ENCODE measurements around the gene ROPN1.
"Not testable (repeated sequence)": the region's sequence is repeated elsewhere in the genome, so short reads cannot be mapped to it uniquely, and the experiment has no call there.

ROPN1 gene

GRCh38 chr3:123993818-123994217 is 1.9 kb upstream of the ROPN1 start:
- peak; percentile 14 for DNase-seq

- no peak for DNase-seq
These were observed 5.5 kb downstream of the ROPN1 start for GRCh38 chr3:123986427-123986826.

GRCh38 chr3:123984957-123985356 is 7.0 kb downstream of the ROPN1 start:
- no peak for DNase-seq

DNA sequence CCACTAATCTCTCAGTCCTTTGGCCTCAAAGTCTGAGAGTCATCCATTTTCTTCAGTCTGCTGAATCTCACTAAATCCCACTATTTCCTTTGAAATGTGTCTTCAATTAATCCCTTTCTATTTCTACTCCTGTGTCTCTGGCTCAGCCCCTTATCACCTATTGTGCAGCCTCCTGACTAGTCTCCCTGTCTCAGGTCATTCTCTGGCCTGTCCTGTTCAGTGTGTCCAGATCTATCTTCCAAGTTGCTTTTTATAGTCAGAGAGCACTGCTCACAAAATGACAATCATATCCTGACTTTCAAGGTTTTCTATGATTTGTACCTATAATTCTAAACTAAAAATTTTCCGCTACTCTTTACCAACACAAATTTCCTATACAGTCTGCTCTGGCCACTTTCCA is 7.6 kb downstream of the ROPN1 start:
- no peak for DNase-seq

DNA sequence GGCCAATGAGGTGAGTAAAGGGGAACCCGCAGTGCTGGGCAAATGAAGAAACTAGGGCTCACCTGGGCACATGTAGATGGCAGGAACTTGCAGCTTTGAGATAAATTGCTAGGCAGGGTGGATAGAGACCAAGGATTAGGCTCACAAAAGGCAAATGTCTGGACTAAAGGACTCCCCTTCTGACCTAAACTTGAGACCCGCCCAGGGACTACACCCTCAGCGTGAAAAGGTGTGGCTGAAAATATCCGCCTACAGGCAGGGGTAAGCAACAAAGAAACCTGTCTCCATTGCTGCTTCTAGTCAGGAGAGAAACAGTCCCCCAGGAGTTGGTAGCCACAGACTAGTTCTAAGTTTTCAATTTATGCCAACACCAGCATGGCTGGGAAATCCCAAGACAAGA is 10.6 kb downstream of the ROPN1 start:
- not testable (repeated sequence) for DNase-seq

- DNase-seq, result no peak
These were observed 11.4 kb downstream of the ROPN1 start for GRCh38 chr3:123980539-123980938.

- DNase-seq, result not testable (repeated sequence)
These were observed 12.1 kb downstream of the ROPN1 start for GRCh38 chr3:123979525-123980501.

- DNase-seq, result not testable (repeated sequence)
These were observed 15.0 kb downstream of the ROPN1 start for GRCh38 chr3:123976904-123977303.

GRCh38 chr3:123976181-123976898 is 15.6 kb downstream of the ROPN1 start:
- not testable (repeated sequence) for DNase-seq

DNA sequence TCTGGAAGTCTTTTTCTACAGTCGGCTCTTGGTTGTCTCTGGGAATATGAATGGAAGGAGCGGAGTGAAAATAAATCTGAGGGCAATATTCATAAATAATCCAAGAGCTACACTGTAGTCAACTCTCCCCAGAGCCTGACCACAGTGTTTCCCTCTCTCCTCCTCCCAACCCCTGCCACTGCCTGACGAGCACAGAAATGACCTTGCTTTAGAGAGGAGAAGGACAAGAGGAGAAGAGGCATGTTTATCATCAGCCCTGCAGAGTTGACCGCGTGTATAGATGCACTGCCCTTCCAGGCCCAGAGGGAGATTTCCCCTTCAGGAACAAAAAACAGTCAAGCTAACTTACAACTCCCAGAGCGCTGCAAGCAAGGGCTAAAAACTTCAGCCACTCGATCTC is 16.9 kb downstream of the ROPN1 start:
- not testable (repeated sequence) for DNase-seq

- no peak for DNase-seq
These were observed 20.5 kb downstream of the ROPN1 start for GRCh38 chr3:123971406-123971805.

DNA sequence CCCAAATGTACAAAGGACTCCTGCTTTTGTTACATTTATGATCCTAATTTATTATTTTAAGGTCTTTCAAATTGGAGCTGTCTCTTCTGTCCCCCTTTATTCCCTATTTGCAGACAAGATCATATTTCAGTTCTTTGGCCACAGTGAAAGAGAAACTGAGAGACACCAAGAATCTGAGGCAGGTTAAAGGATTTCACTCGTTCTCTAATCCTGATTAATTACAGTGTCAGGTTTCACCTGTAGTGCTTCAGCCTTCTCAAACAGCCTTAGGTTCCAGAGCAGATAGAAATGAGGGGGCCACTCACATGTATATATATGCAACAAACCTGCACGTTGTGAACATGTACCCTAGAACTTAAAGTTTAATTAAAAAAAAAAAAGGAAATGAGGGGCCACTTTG is 24.7 kb downstream of the ROPN1 start:
- DNase-seq, result not testable (repeated sequence)

GRCh38 chr3:123966799-123967198 is 25.1 kb downstream of the ROPN1 start:
- DNase-seq, result not testable (repeated sequence)

GRCh38 chr3:123964793-123965192 is 27.1 kb downstream of the ROPN1 start:
- not testable (repeated sequence) for DNase-seq

- no peak for DNase-seq
These were observed 30.4 kb downstream of the ROPN1 start for GRCh38 chr3:123961508-123961856.

DNA sequence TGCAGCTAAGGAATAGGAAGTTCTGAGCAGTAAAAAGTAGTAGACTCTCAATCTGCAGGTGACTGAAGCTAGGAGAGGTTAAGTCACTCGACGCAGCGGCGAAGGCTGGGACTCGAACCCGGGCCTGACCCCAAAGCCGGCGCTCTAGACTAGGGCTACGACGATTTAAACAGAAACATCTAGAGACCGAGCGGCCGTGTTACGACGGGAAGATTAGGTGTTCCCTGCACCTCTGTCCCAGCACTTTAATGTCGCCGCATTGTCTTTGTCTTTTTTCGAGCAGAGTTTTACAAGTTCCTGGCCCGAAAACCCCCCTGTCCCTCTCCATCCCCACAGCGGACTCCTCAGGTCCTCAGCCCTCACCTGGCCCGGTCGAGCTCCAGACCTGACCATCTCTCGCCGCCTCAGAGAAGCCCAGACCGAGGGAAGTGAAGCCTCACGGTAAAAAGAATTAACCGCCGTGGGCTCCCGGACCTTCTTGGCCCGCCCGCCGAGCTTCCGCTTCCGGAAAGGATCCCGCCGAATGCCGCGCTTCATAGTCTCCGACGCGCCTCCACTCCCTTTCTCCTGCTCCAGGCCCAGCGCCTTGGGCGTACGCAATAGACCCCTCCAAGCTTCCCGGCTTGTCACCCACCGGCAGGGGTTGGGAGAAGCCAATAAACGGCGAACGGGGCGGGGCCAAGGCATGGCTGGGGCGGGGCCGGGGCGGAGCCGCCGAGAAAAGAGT is 31.0 kb downstream of the ROPN1 start, which contains the start of gene CCDC14:
Gene CCDC14 (minus strand): TSS at position 449 of the 727 bp plus-strand sequence. CDS start 56 bp downstream, at position 393.
- DNase-seq, result peak; percentile 99

DNA sequence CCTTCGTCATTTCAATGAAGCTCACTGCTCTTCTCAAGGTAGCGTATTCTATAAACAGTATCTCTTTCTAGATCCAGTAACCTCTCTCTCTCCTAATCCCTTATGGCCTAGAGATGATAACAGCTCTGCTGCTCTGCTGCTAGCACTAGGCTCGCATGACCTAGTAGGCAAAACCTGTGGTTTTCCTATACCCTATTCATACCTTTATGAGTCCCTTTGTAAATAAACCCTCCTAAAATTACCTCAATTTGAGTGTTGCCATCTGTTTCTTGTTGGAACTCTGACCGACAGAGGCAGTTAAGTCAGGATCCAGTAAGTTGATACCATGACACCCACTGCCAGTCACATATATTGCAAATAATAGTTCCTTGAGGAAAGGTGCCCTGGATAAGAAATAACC is 38.2 kb downstream of the ROPN1 start:
- no peak for DNase-seq

DNA sequence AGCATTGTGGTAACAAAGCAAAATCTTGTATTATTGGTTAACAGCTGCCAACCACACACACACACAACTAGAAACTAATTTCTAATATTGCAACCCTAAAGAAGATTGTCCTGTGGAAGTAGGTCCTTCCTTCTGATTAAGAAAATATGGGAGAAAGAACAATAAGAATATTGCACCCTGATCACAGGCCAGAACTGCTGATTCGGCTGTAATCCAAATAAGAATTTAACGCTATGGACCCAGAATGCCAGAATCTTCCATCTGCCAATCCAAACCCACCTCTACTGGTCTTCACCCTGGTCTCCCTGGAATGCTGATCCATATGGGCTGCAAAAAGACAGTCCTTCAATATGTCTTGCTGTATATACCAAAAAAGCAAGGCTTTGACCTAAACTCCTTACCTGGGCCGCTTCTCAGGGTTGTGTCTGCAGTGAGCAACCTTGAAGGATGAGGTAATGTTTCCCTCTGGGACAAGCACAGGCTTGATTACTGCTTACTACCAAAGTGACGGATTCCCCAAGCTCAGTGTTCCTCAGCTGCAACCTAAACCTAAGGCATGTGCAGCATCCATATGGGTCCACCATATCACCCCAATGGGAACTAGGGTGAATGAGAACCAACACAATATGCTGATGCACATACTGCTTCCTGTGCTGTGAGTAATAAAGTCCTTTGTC is 38.9 kb downstream of the ROPN1 start:
- DNase-seq, result no peak

DNA sequence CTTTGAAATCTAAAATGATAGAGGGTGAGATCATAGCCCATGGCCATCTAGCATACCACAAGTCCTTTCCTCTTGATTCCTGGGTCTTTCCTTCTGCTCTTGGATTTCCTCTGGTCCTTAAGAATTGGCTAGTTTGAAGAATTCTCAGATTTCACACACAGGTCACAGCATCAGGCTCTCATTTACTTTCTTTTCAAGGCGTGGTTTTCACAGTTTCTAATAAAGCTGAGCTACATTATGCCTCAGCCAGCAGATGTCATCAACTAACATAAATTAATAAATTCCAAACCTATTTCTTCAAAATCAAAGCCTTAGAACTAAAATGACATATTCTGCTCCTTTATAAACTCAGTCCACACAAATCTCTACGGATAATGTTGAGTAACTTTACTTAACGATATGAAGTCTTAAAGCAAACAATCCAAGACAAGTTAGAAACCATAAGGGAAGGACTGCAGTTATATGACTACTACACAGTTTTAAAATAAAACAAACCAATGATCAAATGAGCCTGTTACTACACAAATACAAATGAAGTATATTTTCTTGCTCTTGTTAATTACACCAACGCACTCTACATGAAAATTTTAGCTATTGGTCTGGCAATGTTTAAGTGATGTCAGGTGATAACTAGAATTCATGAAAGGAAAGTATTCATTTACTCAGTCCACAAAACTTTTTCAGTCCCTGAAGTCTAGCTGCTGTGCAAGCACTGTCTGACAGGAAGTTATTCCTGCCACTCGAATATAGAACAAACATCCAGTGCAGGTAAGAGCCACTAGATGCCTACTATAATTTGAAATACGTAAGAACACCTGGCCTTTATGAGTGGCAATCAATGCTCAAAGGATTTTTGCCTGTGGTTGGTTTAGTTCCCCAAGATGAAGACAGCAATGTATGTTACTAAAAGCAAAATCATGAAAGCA is 40.1 kb downstream of the ROPN1 start:
- peak; percentile 44 for DNase-seq

GRCh38 chr3:123949641-123950040 is 42.3 kb downstream of the ROPN1 start:
- no peak for DNase-seq

DNA sequence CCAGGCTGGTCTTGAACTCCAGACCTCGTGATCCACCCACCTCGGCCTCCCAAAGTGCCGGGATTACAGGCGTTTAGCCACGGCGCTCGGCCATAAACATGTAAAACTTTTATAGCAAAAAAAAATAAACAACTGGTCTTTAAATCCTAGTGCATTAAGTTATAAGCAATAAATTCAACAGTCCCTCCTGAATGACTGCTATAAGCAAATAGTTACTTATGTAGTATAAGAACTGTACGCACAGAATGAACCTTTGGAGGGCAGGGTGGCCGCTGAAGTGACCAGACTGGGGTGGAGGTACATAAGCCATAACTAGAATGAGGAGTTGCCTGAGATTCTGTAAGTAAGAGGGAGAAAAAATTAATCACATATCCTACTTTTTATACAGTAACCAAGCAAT is 43.5 kb downstream of the ROPN1 start:
- DNase-seq, result no peak

Measured in NCI-H1436 (cell line).